ENCODE data around the gene PNISR. TPM values are rescaled to one million over a fixed set of nuclear protein-coding genes. Genes with fewer than 3 reads are reported as not detected.

Gene PNISR
- total and polyA plus RNA-seq, 4 donors = 9.8 to 88.7 (median 48.3) TPM

DNA sequence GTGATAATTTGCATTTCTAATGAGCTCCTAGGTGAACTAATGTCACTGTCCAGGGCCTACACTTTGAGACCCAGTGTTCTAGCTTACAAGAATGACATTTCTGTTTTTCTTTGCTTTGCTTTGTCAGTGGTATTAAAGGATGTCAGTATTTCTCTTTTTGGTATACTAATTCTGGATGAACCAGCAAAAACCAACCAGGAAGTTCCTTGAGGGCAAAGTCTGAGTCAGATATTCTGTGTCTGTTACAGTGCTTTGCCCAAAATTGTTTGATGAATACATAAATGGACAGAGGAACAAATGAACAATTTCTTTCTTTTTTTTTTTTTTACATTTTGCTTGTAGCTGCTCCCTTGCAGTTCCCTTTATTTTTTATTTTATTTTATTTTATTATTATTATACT is 46.5 kb downstream of the PNISR start (continued):
- TF ChIP-seq, protein P1, sequence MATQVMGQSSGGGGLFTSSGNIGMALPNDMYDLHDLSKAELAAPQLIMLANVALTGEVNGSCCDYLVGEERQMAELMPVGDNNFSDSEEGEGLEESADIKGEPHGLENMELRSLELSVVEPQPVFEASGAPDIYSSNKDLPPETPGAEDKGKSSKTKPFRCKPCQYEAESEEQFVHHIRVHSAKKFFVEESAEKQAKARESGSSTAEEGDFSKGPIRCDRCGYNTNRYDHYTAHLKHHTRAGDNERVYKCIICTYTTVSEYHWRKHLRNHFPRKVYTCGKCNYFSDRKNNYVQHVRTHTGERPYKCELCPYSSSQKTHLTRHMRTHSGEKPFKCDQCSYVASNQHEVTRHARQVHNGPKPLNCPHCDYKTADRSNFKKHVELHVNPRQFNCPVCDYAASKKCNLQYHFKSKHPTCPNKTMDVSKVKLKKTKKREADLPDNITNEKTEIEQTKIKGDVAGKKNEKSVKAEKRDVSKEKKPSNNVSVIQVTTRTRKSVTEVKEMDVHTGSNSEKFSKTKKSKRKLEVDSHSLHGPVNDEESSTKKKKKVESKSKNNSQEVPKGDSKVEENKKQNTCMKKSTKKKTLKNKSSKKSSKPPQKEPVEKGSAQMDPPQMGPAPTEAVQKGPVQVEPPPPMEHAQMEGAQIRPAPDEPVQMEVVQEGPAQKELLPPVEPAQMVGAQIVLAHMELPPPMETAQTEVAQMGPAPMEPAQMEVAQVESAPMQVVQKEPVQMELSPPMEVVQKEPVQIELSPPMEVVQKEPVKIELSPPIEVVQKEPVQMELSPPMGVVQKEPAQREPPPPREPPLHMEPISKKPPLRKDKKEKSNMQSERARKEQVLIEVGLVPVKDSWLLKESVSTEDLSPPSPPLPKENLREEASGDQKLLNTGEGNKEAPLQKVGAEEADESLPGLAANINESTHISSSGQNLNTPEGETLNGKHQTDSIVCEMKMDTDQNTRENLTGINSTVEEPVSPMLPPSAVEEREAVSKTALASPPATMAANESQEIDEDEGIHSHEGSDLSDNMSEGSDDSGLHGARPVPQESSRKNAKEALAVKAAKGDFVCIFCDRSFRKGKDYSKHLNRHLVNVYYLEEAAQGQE (IDR thresholded peaks at IDR 0.05) = no peak
- no peak for TF ChIP-seq RXRA (IDR thresholded peaks at IDR 0.05)
- no peak for TF ChIP-seq HNF4G (IDR thresholded peaks at IDR 0.05)
- TF ChIP-seq, protein P2, sequence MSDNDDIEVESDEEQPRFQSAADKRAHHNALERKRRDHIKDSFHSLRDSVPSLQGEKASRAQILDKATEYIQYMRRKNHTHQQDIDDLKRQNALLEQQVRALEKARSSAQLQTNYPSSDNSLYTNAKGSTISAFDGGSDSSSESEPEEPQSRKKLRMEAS (IDR thresholded peaks at IDR 0.05) = no peak
- TF ChIP-seq JUND (IDR thresholded peaks at IDR 0.05) = no peak
- TF ChIP-seq NR2F2 (IDR thresholded peaks at IDR 0.05) = no peak
- TF ChIP-seq FOXA2 (IDR thresholded peaks at IDR 0.05) = no peak
- no peak for TF ChIP-seq RAD21 (IDR thresholded peaks at IDR 0.05)
- TF ChIP-seq, protein P3, sequence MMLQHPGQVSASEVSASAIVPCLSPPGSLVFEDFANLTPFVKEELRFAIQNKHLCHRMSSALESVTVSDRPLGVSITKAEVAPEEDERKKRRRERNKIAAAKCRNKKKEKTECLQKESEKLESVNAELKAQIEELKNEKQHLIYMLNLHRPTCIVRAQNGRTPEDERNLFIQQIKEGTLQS (IDR thresholded peaks at IDR 0.05) = no peak

DNA sequence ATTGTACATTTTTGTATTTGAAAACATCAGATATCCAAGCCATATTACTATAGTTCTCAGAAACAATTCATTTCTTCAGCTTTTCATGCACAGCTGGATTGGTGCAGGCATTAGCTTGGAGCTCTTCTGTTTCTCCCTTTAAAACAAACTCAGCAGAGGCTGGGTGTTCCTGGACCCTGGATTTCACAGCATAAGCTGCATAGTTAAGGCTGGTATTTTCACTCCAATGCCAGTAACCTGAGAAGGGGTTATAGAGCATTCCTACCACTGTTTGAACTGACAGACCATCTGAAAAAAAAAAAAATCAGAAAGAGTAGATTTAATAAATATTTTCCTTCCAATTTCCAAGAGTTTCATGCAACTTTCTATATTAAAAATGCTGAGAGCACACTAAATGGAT is 55.6 kb downstream of the PNISR start:
- no peaks in the 10 kb centered on the region for H3K36me3 ChIP-seq (ENCODE audit: control insufficient read depth in 4 of 4, insufficient read depth in 3 of 4, low read depth in 1 of 4, low read length in 3 of 4)
- H3K27me3 ChIP-seq (ENCODE audit: control insufficient read depth in 4 of 4, insufficient read depth in 4 of 4, low read length in 3 of 4) = no peaks in the 10 kb centered on the region
- no peak overlapping the region for H3K9ac ChIP-seq (ENCODE audit: low read depth in 1 of 2, low read length in 2 of 2)
- H3K4me1 ChIP-seq (ENCODE audit: control insufficient read depth in 4 of 4, insufficient read depth in 4 of 4, low read length in 3 of 4) = no peaks in the 10 kb centered on the region
- TF ChIP-seq SP1 (IDR thresholded peaks at IDR 0.05) (no peak), TAF1 (conservative IDR thresholded peaks at IDR 0.05) (no peak), RXRA (IDR thresholded peaks at IDR 0.05) (no peak), NR2F2 (IDR thresholded peaks at IDR 0.05) (no peak), RAD21 (IDR thresholded peaks at IDR 0.05) (no peak), FOXA1 (IDR thresholded peaks at IDR 0.05) (no peak), HNF4G (IDR thresholded peaks at IDR 0.05) (no peak), YY1 (IDR thresholded peaks at IDR 0.05) (no peak), JUND (IDR thresholded peaks at IDR 0.05) (no peak), EGR1 (IDR thresholded peaks at IDR 0.05; ENCODE audit: low read depth in 2 of 2) (no peak), HNF4A (conservative IDR thresholded peaks at IDR 0.05) (no peak)
- TF ChIP-seq, protein P1 (IDR thresholded peaks at IDR 0.05) = no peak
- TF ChIP-seq, protein P4, sequence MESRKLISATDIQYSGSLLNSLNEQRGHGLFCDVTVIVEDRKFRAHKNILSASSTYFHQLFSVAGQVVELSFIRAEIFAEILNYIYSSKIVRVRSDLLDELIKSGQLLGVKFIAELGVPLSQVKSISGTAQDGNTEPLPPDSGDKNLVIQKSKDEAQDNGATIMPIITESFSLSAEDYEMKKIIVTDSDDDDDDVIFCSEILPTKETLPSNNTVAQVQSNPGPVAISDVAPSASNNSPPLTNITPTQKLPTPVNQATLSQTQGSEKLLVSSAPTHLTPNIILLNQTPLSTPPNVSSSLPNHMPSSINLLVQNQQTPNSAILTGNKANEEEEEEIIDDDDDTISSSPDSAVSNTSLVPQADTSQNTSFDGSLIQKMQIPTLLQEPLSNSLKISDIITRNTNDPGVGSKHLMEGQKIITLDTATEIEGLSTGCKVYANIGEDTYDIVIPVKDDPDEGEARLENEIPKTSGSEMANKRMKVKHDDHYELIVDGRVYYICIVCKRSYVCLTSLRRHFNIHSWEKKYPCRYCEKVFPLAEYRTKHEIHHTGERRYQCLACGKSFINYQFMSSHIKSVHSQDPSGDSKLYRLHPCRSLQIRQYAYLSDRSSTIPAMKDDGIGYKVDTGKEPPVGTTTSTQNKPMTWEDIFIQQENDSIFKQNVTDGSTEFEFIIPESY (IDR thresholded peaks at IDR 0.05) = no peak
- TF ChIP-seq, protein P2 (IDR thresholded peaks at IDR 0.05) = no peak
- TF ChIP-seq, protein P3 (IDR thresholded peaks at IDR 0.05) = no peak
- H3K27ac ChIP-seq (ENCODE audit: low read depth in 1 of 2, low read length in 2 of 2) = no peak overlapping the region
- H3K4me3 ChIP-seq (ENCODE audit: low read depth in 1 of 3, low read length in 3 of 3) = no peak overlapping the region
- no peaks in the 10 kb centered on the region for H3K9me3 ChIP-seq (ENCODE audit: control insufficient read depth in 4 of 4, low read length in 3 of 4)
- DNase-seq (ENCODE audit: low spot score) = no peak

All from liver (tissue), 9 donors.